ENCODE data around the gene FEZ2.

DNA sequence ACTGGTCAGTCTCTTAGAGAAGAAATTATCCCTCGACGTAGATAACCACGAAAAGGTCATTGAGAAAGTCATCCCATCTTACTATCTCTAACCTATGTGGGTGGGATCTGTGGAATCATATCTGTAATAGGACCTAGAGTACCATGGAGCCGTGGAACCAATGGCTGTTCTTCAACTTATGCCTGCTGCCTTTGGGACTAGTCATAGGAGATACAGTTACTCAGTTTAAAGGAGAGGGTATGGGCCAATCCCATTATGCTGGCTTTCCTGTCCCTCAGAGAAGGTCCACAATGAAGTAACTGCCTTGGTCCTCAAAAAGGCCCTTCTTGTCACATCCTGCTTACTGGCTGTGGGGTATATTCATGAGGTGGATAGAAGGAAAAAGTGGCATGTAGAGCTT is 77.5 kb downstream of the FEZ2 start:
- no peak for TF ChIP-seq POLR2A (IDR thresholded peaks at IDR 0.05; ENCODE audit: low read length)
- TF ChIP-seq GATA1 (IDR thresholded peaks at IDR 0.05; ENCODE audit: low read depth, low read length): no peak
